Osteoblast (primary cell): ENCODE measurements around the gene RPS6KA2. TPM values are rescaled to one million over a fixed set of nuclear protein-coding genes. Genes with fewer than 3 reads are reported as not detected.
A peak's percentile ranks its signal among the peaks of the same experiment; 100 is the strongest.

ENCODE experiments used
- DNase-seq: peaks from one replicate; pipeline ENCODE4 v3.0.0; 2011; ENCODE audit warnings: low spot score, mixed read lengths; ENCODE audit not compliant: insufficient read length; ENCODE audit errors: missing footprints
- H2AFZ ChIP-seq: 2 replicates; pipeline ENCODE4 v1.6.0; 2011; ENCODE audit warnings: mild to moderate bottlenecking, low read length
- H3K27ac ChIP-seq: 2 replicates; pipeline ENCODE4 v1.5.1; 2011; ENCODE audit warnings: mild to moderate bottlenecking, low read depth, low read length, moderate library complexity
- H3K27me3 ChIP-seq: 2 replicates; pipeline ENCODE4 v1.6.0; 2012; ENCODE audit warnings: mild to moderate bottlenecking, control low read depth, inconsistent platforms, low read length, moderate library complexity; ENCODE audit not compliant: insufficient read depth
- H3K36me3 ChIP-seq: 2 replicates; pipeline ENCODE4 v1.5.1; 2011; ENCODE audit warnings: mild to moderate bottlenecking, low read length, control low read depth, moderate library complexity; ENCODE audit not compliant: insufficient read depth
- H3K4me1 ChIP-seq: 2 replicates; pipeline ENCODE4 v1.5.1; 2011; ENCODE audit warnings: mild to moderate bottlenecking, low read length, control low read depth, moderate library complexity; ENCODE audit not compliant: insufficient read depth
- H3K4me2 ChIP-seq: 2 replicates; pipeline ENCODE4 v1.6.0; 2011; ENCODE audit warnings: mild to moderate bottlenecking, low read length; ENCODE audit not compliant: insufficient read depth
- H3K4me3 ChIP-seq: fragments of 200-600 bp; sonication (generic); 3 replicates; pipeline ENCODE4 v1.5.1; 2012; ENCODE audit warnings: mild to moderate bottlenecking, low read length, inconsistent platforms; ENCODE audit not compliant: insufficient read depth
- H3K79me2 ChIP-seq: 2 replicates; pipeline ENCODE4 v1.6.0; 2012; ENCODE audit warnings: mild to moderate bottlenecking, low read length, control low read depth, inconsistent platforms; ENCODE audit not compliant: insufficient read depth
- H3K9me3 ChIP-seq: 2 replicates; pipeline ENCODE4 v1.5.1; 2011; ENCODE audit warnings: low read depth, low read length, control low read depth
- H4K20me1 ChIP-seq: 2 replicates; pipeline ENCODE4 v1.6.0; 2012; ENCODE audit warnings: mild to moderate bottlenecking, low read length, control low read depth; ENCODE audit not compliant: insufficient read depth
- total RNA-seq: library from RNA; depleted of rRNA; stranded (reverse); fragments of >200 nt; gene quantifications from 2 replicates; pipeline ENCODE4 v1.2.3, GENCODE V29; 2012
- TF ChIP-seq, protein P1 (sequence below): IDR thresholded peaks from 2 replicates; pipeline ENCODE4 v1.5.1; 2011; ENCODE audit warnings: mild to moderate bottlenecking, low read depth, low read length, moderate library complexity; ENCODE audit errors: extremely low read depth

The RPS6KA2 gene
- total RNA-seq, 1 donor, result 113 TPM

DNA sequence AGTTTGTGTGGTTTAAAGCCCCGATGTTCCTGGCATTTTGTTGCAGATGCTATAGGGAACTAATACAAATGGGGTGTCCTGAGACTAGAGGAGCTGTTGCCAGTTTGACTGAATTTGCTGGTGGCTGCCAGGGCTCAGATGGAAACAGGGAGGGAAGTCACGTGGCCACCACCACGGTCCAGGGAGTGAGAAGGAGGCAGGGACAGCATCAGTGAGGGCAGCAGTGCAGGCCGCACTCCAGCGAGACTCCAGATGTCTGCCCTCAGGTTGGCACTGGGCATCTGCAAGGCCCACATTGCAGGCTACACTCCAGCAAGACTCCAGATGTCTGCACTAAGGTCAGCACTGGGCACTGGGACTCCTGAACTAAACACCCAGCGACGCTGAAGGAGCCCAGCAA, 126.8 kb downstream of the RPS6KA2 start:
- no peak overlapping the region for H3K4me2 ChIP-seq
- no peaks in the 10 kb centered on the region for H3K9me3 ChIP-seq
- H3K4me1 ChIP-seq, result no peaks in the 10 kb centered on the region
- H3K36me3 ChIP-seq, result peaks cover 43% of the 10 kb centered on the region
- no peaks in the 10 kb centered on the region for H4K20me1 ChIP-seq
- TF ChIP-seq, protein P1, sequence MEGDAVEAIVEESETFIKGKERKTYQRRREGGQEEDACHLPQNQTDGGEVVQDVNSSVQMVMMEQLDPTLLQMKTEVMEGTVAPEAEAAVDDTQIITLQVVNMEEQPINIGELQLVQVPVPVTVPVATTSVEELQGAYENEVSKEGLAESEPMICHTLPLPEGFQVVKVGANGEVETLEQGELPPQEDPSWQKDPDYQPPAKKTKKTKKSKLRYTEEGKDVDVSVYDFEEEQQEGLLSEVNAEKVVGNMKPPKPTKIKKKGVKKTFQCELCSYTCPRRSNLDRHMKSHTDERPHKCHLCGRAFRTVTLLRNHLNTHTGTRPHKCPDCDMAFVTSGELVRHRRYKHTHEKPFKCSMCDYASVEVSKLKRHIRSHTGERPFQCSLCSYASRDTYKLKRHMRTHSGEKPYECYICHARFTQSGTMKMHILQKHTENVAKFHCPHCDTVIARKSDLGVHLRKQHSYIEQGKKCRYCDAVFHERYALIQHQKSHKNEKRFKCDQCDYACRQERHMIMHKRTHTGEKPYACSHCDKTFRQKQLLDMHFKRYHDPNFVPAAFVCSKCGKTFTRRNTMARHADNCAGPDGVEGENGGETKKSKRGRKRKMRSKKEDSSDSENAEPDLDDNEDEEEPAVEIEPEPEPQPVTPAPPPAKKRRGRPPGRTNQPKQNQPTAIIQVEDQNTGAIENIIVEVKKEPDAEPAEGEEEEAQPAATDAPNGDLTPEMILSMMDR, result no peak
- no peak overlapping the region for H2AFZ ChIP-seq
- H3K27me3 ChIP-seq, result no peaks in the 10 kb centered on the region
- H3K4me3 ChIP-seq, result no peak overlapping the region
- peak; percentile 61 for DNase-seq
- no peaks in the 10 kb centered on the region for H3K79me2 ChIP-seq
- H3K27ac ChIP-seq, result no peak overlapping the region

- H3K79me2 ChIP-seq, result no peaks in the 10 kb centered on the region
- no peak overlapping the region for H3K27ac ChIP-seq
- TF ChIP-seq, protein P1, result no peak
- no peaks in the 10 kb centered on the region for H3K27me3 ChIP-seq
- no peak for DNase-seq
- no peak overlapping the region for H2AFZ ChIP-seq
- H3K4me1 ChIP-seq, result no peaks in the 10 kb centered on the region
- no peak overlapping the region for H3K4me2 ChIP-seq
- H3K9me3 ChIP-seq, result no peaks in the 10 kb centered on the region
- H3K36me3 ChIP-seq, result peaks cover 45% of the 10 kb centered on the region
- no peak overlapping the region for H3K4me3 ChIP-seq
- no peaks in the 10 kb centered on the region for H4K20me1 ChIP-seq
These were observed 127.5 kb downstream of the RPS6KA2 start for GRCh38 chr6:166499350-166500163.

DNA sequence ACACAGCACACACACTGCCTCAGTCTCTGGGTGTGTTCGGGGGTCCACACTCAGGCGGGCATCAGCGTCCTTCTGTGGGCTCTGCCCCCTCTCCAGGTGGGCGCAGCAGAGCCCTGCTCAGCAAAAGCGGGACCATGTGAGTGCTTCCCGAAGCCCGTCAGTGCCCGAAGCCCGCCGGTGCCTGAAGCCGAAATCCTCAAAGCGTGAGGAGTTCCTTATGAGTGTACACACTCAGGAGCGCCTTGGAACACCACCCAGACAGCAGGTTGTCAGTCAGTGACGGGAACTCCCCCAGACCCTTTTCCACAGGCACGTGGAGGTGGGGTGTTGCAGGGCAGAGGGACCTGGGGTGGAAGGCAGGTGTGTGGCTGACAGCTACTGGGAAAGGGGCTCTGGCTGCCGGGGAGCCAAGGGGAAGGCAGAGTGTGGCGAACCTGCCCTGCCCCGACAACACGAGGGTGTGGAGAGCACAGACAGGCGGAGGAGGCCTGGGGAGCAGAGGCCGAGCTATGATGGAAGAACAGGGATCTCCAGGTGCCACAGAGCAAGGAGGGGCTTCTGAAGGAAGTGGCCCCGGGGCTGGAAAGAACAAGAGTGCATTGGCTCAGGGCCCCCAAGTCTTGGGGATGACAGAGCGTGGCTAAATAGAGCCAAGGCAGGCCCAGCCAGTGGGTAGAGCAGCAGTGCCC, 128.2 kb downstream of the RPS6KA2 start:
- Histone ChIP-seq H3K4me2 (no peak overlapping the region), H3K79me2 (no peaks in the 10 kb centered on the region), H3K4me1 (no peaks in the 10 kb centered on the region), H3K4me3 (no peak overlapping the region), H3K36me3 (peaks cover 46% of the 10 kb centered on the region), H3K27me3 (no peaks in the 10 kb centered on the region), H2AFZ (no peak overlapping the region), H3K27ac (no peak overlapping the region), H3K9me3 (no peaks in the 10 kb centered on the region), H4K20me1 (no peaks in the 10 kb centered on the region)
- DNase-seq, result peak; percentile 65
- TF ChIP-seq, protein P1, result no peak

DNA sequence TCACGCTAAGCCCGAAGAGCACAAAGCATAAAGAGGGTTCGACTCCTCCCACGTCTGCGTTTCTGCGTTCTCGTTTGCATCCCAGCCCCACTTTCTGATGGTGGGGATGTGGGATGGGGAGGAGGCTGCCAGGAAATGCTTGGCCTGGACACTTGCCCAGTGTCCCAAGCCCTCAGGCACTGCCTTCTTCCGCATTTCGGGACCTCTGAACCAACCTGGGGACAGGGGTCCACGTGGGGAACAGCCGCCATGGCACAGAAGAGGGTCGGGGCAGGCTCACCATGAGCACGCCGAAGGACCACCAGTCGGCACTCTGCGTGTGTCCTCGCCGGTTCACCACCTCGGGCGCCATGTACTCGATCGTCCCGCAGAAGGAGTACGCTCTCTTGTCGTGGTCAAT, 128.8 kb downstream of the RPS6KA2 start:
- H3K4me2 ChIP-seq, result no peak overlapping the region
- H2AFZ ChIP-seq, result no peak overlapping the region
- H3K79me2 ChIP-seq, result no peaks in the 10 kb centered on the region
- no peaks in the 10 kb centered on the region for H3K27me3 ChIP-seq
- no peaks in the 10 kb centered on the region for H3K9me3 ChIP-seq
- no peak overlapping the region for H3K4me3 ChIP-seq
- H3K36me3 ChIP-seq, result peaks cover 41% of the 10 kb centered on the region
- H4K20me1 ChIP-seq, result no peaks in the 10 kb centered on the region
- DNase-seq, result peak; percentile 41
- H3K27ac ChIP-seq, result no peak overlapping the region
- TF ChIP-seq, protein P1, result no peak
- no peaks in the 10 kb centered on the region for H3K4me1 ChIP-seq
